Naive thymus-derived CD8-positive, alpha-beta T cell (primary cell): ENCODE measurements around the gene CMC1. TPM values are rescaled to one million over a fixed set of nuclear protein-coding genes. Genes with fewer than 3 reads are reported as not detected.

Source experiments
- ATAC-seq, 2 donors: fragments of 150-1000 bp; cut with Tn5 transposase in 1 of 2; sonication (Bioruptor Pico), chemical (Tn5 transposase) in 1 of 2; 1 replicate in 1 of 2; 2 replicates in 1 of 2; pipeline ENCODE4 v1.10.0; 2021; ENCODE audit warnings: mild to moderate bottlenecking in 2 of 2, moderate library complexity in 2 of 2
- POLR2A ChIA-PET: fragments of 350-600 bp; sonication (Branson Sonifier 250); formaldehyde crosslinking; loops from one replicate; lab custom pipeline; 2021; ENCODE audit warnings: antibody characterized with exemption; lab: Charles Lee
- DNase-seq, 10 donors: peaks; one replicate each; pipeline versions ENCODE4 v3.0.0 to v3.0.0-alpha.2; 2020 to 2022
- H3K27ac Mint-ChIP-seq, 10 donors: one replicate each; pipeline ENCODE4 v1.8.0; 2020 to 2022; ENCODE audit warnings: mild to moderate bottlenecking in 10 of 10, mixed read lengths in 10 of 10, moderate library complexity in 4 of 10, inconsistent platforms in 1 of 10
- H3K27me3 Mint-ChIP-seq, 5 donors: one replicate each; pipeline ENCODE4 v1.8.0; 2021 to 2022; ENCODE audit warnings: mixed read lengths in 5 of 5
- H3K36me3 Mint-ChIP-seq, 3 donors: one replicate each; pipeline ENCODE4 v1.8.0; 2020 to 2022; ENCODE audit warnings: mixed read lengths in 3 of 3, mild to moderate bottlenecking in 2 of 3, inconsistent platforms in 1 of 3
- H3K4me1 Mint-ChIP-seq, 4 donors: one replicate each; pipeline ENCODE4 v1.8.0; 2021 to 2022; ENCODE audit warnings: mixed read lengths in 4 of 4
- H3K4me3 Mint-ChIP-seq, 10 donors: one replicate each; pipeline ENCODE4 v1.8.0; 2020 to 2022; ENCODE audit warnings: mild to moderate bottlenecking in 10 of 10, mixed read lengths in 10 of 10, moderate library complexity in 6 of 10, inconsistent platforms in 1 of 10
- H3K9me3 Mint-ChIP-seq, 9 donors: one replicate each; pipeline ENCODE4 v1.8.0; 2020 to 2022; ENCODE audit warnings: mixed read lengths in 9 of 9, mild to moderate bottlenecking in 3 of 9, inconsistent platforms in 1 of 9, moderate library complexity in 1 of 9
- polyA plus RNA-seq, 3 donors: library from polyadenylated mRNA; unstranded; fragments of 300-500 nt; fragmentation: Illumina TruSeq; gene quantifications; one replicate each; pipeline ENCODE4 v1.2.3, GENCODE V29; 2021
- total RNA-seq, 8 experiments: library from RNA in 2 of 8; stranded (reverse) in 2 of 8; gene quantifications; one replicate each; pipeline ENCODE4 v1.2.3 and lab custom pipeline; 2021 to 2026

Gene CMC1
- total and polyA plus RNA-seq, 5 experiments from 2014 or later = 16.2 to 425 (median 33.1) TPM

DNA sequence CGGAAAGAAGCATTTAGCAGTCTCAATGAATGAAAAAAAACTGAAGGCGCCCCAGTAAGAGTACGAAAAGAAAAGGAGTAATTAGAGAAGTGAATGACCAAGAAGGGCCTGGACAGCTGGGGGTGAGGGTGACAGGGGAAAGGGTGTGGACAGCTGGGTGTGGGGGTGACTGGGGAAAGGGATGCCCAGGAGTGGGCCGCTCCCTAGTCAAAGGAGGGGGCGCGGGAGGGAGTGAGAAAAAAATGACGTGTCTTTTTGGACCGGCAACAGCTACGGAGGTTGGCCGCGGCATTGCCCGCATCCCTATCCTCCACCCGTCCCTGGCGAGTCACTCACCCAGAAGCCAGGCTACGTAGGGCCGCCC is 106.8 kb downstream of the CMC1 start:
- Mint-ChIP-seq H3K9me3 (peaks cover 0 to 11% (median 5%) of the 10 kb centered on the region in 9 donors), H3K27me3 (no peaks in the 10 kb centered on the region), H3K4me3 (peak overlapping the region; percentile 92 to 99 (median 97)), H3K27ac (peak overlapping the region; percentile 97 to 99 (median 99)), H3K4me1 (peaks cover 22 to 67% (median 55%) of the 10 kb centered on the region in 4 donors), H3K36me3 (peaks cover 4 to 16% (median 9%) of the 10 kb centered on the region in 3 donors)
- ATAC-seq (peak in 1 of 2 donors; percentile 80), DNase-seq (no peak)
- POLR2A ChIA-PET = interaction anchor here (0.7 to 1.6 kb wide), 12 partner anchors 8 to 864 kb away, joined by 3 to 12 read pairs (median 6); partner anchors contain the start of genes EOMES and SLC4A7

DNA sequence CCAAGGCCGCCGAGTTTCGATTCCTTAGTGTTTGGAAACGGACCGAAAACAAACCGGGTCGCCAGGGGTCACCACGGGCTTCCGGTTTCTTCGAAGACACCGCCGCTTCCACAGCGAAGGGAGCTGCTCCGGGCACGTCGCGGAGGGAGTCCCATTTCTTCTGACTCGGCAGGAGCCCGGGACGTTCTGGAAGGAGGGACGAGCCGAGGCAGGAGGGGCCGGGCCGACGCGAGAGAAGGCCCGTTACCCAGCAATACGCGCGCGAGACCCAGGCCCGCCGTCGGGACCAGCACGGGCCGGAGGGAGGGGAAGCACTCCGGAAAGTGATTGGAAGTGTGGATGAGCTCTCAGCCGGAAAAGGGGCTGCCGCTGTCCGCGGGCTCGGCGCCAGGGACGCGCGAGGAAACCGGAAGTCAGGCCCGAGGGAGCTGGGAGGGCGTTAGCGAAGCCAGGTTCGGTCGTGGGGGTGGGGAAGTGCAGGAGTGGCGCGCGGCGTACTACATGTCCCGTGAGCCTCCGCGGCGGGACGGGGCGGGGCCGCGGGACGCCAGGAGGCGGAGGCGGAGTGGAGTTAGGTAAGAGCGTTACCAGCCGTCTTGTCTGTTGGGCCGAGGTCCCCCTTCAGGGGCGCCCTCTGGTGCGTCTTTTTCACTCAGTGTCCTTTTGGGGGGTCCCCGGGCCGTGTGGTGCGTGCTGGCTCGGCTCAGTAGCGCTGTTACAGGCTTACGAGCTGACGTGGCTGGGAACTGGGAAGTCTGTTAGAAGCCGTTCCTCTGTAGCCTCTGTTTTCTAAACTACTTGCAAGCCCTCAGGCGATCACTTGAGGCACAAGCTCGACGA is 107.4 kb downstream of the CMC1 start, which contains the start of the genes AZI2 and ZCWPW2:
AZI2 (minus strand) TSS at position 196 of the 840 bp plus-strand sequence. CDS start 8,207 bp downstream, outside the sequence.
ZCWPW2 (plus strand) TSS at position 93 of the 840 bp plus-strand sequence. CDS start 64,348 bp downstream, outside the sequence.
- Mint-ChIP-seq H3K27ac (peak within 1 kb of the TSS; percentile 97 to 99 (median 99)), H3K4me1 (peaks cover 22 to 62% (median 50%) of the 10 kb centered on the region in 4 donors), H3K27me3 (no peaks in the 10 kb centered on the region), H3K9me3 (peaks cover 0 to 17% (median 9%) of the 10 kb centered on the region in 9 donors), H3K36me3 (peaks cover 7 to 22% (median 14%) of the 10 kb centered on the region in 3 donors), H3K4me3 (peak within 1 kb of the TSS; percentile 92 to 99 (median 97))
- peak; percentile 88 to 95 (median 91) for DNase-seq
- peak; percentile 83 to 87 for ATAC-seq
- POLR2A ChIA-PET = interaction anchor here (0.6 to 1.6 kb wide), 17 partner anchors 9 to 869 kb away, joined by 3 to 12 read pairs (median 4); partner anchors contain the start of genes CMC1 and SLC4A7

DNA sequence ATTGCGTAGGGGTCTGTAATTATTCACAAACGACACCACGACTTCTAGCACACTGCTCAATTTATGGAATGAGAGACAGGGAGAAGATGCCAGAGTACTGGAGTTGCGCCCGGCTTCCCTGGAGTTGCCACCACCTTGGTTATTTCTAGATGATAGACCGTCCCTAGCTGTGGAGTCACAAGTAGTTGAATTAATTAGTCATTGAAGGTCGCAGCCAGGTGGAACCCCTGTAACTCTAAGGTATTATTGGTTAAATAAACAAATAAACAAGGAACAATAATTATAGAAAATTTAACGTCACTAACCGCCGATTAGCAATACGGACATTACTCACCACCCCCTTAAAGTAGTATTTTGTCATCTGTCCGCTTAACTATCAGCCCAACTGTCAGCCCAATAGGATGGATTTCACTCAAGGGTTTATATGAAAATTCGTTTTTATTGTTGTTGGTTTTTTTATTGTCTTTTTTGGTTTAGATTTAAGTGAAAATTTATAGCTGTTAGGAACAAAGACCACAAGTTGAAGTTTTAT is 108.1 kb downstream of the CMC1 start:
- H3K4me1 Mint-ChIP-seq = peaks cover 22 to 61% (median 50%) of the 10 kb centered on the region in 4 donors
- DNase-seq (no peak), ATAC-seq (no peak)
- peak overlapping the region; percentile 97 to 99 (median 99) for H3K27ac Mint-ChIP-seq
- peaks cover 0 to 20% (median 12%) of the 10 kb centered on the region in 9 donors for H3K9me3 Mint-ChIP-seq
- peaks cover 10 to 26% (median 17%) of the 10 kb centered on the region in 3 donors for H3K36me3 Mint-ChIP-seq
- POLR2A ChIA-PET = interaction anchor here (0.6 to 1.6 kb wide), 15 partner anchors 10 to 870 kb away, joined by 3 to 12 read pairs (median 4); partner anchors contain the start of genes CMC1 and SLC4A7
- H3K27me3 Mint-ChIP-seq = no peaks in the 10 kb centered on the region
- H3K4me3 Mint-ChIP-seq = peak overlapping the region; percentile 92 to 99 (median 97)

Other genes with a start within 250 kb of the CMC1 start
- gene ZCWPW2, start 107.1 kb downstream of the CMC1 start, total RNA-seq = 1 to 10 TPM in 1 of 2 experiments, under 1 TPM in 1; 0.62 to 1.0 TPM
- gene ZCWPW2, start 107.1 kb downstream of the CMC1 start, polyA plus RNA-seq = under 1 TPM; 0.51 to 0.69 (median 0.68) TPM
- gene AZI2, start 107.2 kb downstream of the CMC1 start, total RNA-seq = 10 to 100 TPM; 45.5 to 47.3 TPM
- gene AZI2, start 107.2 kb downstream of the CMC1 start, polyA plus RNA-seq = 10 to 100 TPM; 41.3 to 54.0 (median 43.6) TPM